Prostate gland (tissue), 2 donors: Measurements from ENCODE around the gene FXYD2. TPM values are rescaled to one million over a fixed set of nuclear protein-coding genes. Genes with fewer than 3 reads are reported as not detected.

Experiments used
- DNase-seq: peaks from one replicate; pipeline ENCODE4 v3.0.0-alpha.2; 2019; ENCODE audit warnings: low spot score
- H3K27ac ChIP-seq, 2 donors: fragments of 200-600 bp; sonication (generic); 2 replicates each; pipeline ENCODE4 v1.5.1; 2017 to 2019
- H3K27me3 ChIP-seq: fragments of 200-600 bp; sonication (generic); replicated peaks from 2 replicates; pipeline ENCODE4 v1.5.1; 2019; ENCODE audit not compliant: insufficient read depth
- H3K36me3 ChIP-seq, 2 donors: fragments of 200-600 bp; sonication (generic); 1 replicate in 1 of 2; 2 replicates in 1 of 2; pipeline versions ENCODE4 v1.5.1 to v1.8.1; 2017 to 2019
- H3K4me1 ChIP-seq: fragments of 200-600 bp; sonication (generic); replicated peaks from 2 replicates; pipeline ENCODE4 v1.5.1; 2019
- H3K4me3 ChIP-seq, 2 donors: fragments of 200-600 bp; sonication (generic); 2 replicates each; pipeline ENCODE4 v1.5.1; 2017 to 2019
- H3K9me3 ChIP-seq: fragments of 200-600 bp; sonication (generic); 2 replicates; pipeline ENCODE4 v1.5.1; 2017
- POLR2A ChIP-seq: fragments of 450-650 bp; IDR thresholded peaks from one replicate; pipeline ENCODE4 v1.6.1; 2016; ENCODE audit warnings: antibody characterized with exemption, mild to moderate bottlenecking
- POLR2AphosphoS5 ChIP-seq: sonication (generic); formaldehyde crosslinking; IDR thresholded peaks from one replicate; pipeline ENCODE4 v1.6.1; 2017; ENCODE audit warnings: antibody characterized with exemption
- WGBS: methylation state at CpG from one replicate; pipeline ENCODE4 v1.1.5; 2018; 5-methylcytosine and 5-hydroxymethylcytosine counted together
- intact Hi-C: fragments of 100-400 bp; cut with DNase I; formaldehyde crosslinking; loops from one replicate; pipeline ENCODE4 v1.14.2; 2022
- total RNA-seq, 2 donors: library from RNA; depleted of rRNA; stranded (reverse); fragments of >200 nt; gene quantifications; one replicate each; pipeline ENCODE4 v1.1.0, GENCODE V29; 2016
- TF ChIP-seq, protein P1 (sequence below), 4 experiments: fragments of 200-600 bp in 2 of 4; fragments of 450-650 bp in 2 of 4; sonication (generic) in 2 of 4; IDR thresholded peaks; 1 replicate in 3 of 4; 2 replicates in 1 of 4; pipeline ENCODE4 v1.5.1; 2016 to 2019; ENCODE audit warnings: antibody characterized with exemption in 4 of 4, mild to moderate bottlenecking in 2 of 4, moderate library complexity in 2 of 4

FXYD2 gene
- total RNA-seq, 2 donors from 2014 or later, result 0.87 to 1.8 TPM

DNA sequence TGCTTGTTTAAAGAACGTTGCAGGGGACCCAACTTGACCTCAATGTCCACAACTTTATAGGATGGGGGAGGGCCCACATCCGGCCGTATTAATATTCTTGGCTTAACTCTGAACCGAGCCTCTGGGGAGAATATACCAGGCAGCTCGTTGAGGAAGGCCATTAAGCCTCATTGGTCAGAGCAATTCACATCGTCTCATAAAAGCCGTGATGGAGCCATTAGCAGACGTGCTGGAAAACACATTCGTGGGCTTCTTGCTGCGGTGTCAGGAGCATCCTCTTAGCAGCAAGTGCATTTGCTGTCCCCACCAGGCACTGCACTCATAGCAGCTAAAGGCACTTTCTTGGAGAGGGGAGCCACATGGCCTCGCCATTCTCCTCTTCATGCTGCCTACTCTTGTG, 42.4 kb downstream of the FXYD2 start:
- no peaks in the 10 kb centered on the region for H3K9me3 ChIP-seq
- no peak overlapping the region for H3K4me3 ChIP-seq
- no peak for DNase-seq
- TF ChIP-seq, protein P1, sequence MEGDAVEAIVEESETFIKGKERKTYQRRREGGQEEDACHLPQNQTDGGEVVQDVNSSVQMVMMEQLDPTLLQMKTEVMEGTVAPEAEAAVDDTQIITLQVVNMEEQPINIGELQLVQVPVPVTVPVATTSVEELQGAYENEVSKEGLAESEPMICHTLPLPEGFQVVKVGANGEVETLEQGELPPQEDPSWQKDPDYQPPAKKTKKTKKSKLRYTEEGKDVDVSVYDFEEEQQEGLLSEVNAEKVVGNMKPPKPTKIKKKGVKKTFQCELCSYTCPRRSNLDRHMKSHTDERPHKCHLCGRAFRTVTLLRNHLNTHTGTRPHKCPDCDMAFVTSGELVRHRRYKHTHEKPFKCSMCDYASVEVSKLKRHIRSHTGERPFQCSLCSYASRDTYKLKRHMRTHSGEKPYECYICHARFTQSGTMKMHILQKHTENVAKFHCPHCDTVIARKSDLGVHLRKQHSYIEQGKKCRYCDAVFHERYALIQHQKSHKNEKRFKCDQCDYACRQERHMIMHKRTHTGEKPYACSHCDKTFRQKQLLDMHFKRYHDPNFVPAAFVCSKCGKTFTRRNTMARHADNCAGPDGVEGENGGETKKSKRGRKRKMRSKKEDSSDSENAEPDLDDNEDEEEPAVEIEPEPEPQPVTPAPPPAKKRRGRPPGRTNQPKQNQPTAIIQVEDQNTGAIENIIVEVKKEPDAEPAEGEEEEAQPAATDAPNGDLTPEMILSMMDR (IDR thresholded peaks at IDR 0.05), result no peak
- TF ChIP-seq POLR2A (no peak), POLR2AphosphoS5 (no peak)
- no peaks in the 10 kb centered on the region for H3K36me3 ChIP-seq
- no peak overlapping the region for H3K27ac ChIP-seq
- 55% methylated on average over 11 of the region's 11 CpGs for WGBS
- peaks cover 5% of the 10 kb centered on the region for H3K27me3 ChIP-seq
- intact Hi-C loops, result no loop called here
- no peaks in the 10 kb centered on the region for H3K4me1 ChIP-seq

DNA sequence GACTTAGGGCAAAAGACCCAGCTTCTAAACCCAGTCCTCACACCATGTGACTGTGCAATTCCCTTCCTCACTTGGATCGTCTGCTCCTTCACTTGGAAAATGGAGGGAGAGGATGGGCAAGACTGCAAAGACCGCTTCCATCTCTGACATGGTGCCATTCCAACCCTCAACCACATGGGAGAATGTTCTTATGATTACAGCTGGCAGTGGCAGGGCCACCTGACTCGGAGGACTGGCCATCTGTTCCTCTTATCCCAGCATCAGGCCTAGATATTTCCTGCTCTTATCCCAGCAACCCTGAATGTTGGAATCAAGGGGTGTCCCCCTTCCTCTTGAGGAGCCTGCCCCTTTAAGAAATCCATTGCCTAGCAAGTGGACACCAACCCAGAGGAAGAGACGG, 42.9 kb downstream of the FXYD2 start:
- peaks cover 5% of the 10 kb centered on the region for H3K27me3 ChIP-seq
- no peak overlapping the region for H3K27ac ChIP-seq
- DNase-seq, result no peak
- intact Hi-C loops, result no loop called here
- no peaks in the 10 kb centered on the region for H3K4me1 ChIP-seq
- no peaks in the 10 kb centered on the region for H3K36me3 ChIP-seq
- 85% methylated on average over 4 of the region's 4 CpGs for WGBS
- H3K9me3 ChIP-seq, result no peaks in the 10 kb centered on the region
- H3K4me3 ChIP-seq, result no peak overlapping the region
- TF ChIP-seq, protein P1 (IDR thresholded peaks at IDR 0.05), result no peak
- TF ChIP-seq POLR2A (no peak), POLR2AphosphoS5 (no peak)

GRCh38 chr11:117780456-117780855, 44.1 kb downstream of the FXYD2 start:
- intact Hi-C loops, result no loop called here
- H3K27ac ChIP-seq, result no peak overlapping the region
- no peak overlapping the region for H3K4me3 ChIP-seq
- peaks cover 5% of the 10 kb centered on the region for H3K27me3 ChIP-seq
- TF ChIP-seq, protein P1 (IDR thresholded peaks at IDR 0.05), result no peak
- TF ChIP-seq POLR2A, result no peak
- H3K9me3 ChIP-seq, result no peaks in the 10 kb centered on the region
- H3K36me3 ChIP-seq, result no peaks in the 10 kb centered on the region
- H3K4me1 ChIP-seq, result no peaks in the 10 kb centered on the region
- WGBS, result 88% methylated on average over 26 of the region's 26 CpGs
- no peak for DNase-seq

GRCh38 chr11:117774553-117774952, 50.0 kb downstream of the FXYD2 start:
- H3K4me3 ChIP-seq, result no peak overlapping the region
- 71% methylated on average over 3 of the region's 3 CpGs for WGBS
- no peaks in the 10 kb centered on the region for H3K9me3 ChIP-seq
- H3K27me3 ChIP-seq, result peaks cover 5% of the 10 kb centered on the region
- H3K36me3 ChIP-seq, result no peaks in the 10 kb centered on the region
- H3K4me1 ChIP-seq, result no peaks in the 10 kb centered on the region
- intact Hi-C loops, result no loop called here
- TF ChIP-seq POLR2AphosphoS5, result no peak
- TF ChIP-seq POLR2A, result no peak
- TF ChIP-seq, protein P1 (IDR thresholded peaks at IDR 0.05), result no peak
- H3K27ac ChIP-seq, result no peak overlapping the region
- no peak for DNase-seq

GRCh38 chr11:117772360-117772759, 52.2 kb downstream of the FXYD2 start:
- H3K9me3 ChIP-seq, result no peaks in the 10 kb centered on the region
- H3K4me3 ChIP-seq, result no peak overlapping the region
- TF ChIP-seq, protein P1 (IDR thresholded peaks at IDR 0.05), result no peak
- TF ChIP-seq POLR2AphosphoS5 (no peak), POLR2A (no peak)
- WGBS, result 93% methylated on average over 6 of the region's 6 CpGs
- H3K27me3 ChIP-seq, result no peaks in the 10 kb centered on the region
- H3K4me1 ChIP-seq, result no peaks in the 10 kb centered on the region
- intact Hi-C loops, result no loop called here
- H3K27ac ChIP-seq, result no peak overlapping the region
- H3K36me3 ChIP-seq, result no peaks in the 10 kb centered on the region
- no peak for DNase-seq
